GM21360 (cell line): ENCODE measurements around the gene SLC13A2.

ENCODE experiments used
- ATAC-seq: cut with Tn5 transposase; IDR thresholded peaks from one replicate; pipeline ENCODE4 v1.9.1; 2021; ENCODE audit warnings: mild to moderate bottlenecking, moderate library complexity; ENCODE audit not compliant: unreplicated experiment

The SLC13A2 gene

DNA sequence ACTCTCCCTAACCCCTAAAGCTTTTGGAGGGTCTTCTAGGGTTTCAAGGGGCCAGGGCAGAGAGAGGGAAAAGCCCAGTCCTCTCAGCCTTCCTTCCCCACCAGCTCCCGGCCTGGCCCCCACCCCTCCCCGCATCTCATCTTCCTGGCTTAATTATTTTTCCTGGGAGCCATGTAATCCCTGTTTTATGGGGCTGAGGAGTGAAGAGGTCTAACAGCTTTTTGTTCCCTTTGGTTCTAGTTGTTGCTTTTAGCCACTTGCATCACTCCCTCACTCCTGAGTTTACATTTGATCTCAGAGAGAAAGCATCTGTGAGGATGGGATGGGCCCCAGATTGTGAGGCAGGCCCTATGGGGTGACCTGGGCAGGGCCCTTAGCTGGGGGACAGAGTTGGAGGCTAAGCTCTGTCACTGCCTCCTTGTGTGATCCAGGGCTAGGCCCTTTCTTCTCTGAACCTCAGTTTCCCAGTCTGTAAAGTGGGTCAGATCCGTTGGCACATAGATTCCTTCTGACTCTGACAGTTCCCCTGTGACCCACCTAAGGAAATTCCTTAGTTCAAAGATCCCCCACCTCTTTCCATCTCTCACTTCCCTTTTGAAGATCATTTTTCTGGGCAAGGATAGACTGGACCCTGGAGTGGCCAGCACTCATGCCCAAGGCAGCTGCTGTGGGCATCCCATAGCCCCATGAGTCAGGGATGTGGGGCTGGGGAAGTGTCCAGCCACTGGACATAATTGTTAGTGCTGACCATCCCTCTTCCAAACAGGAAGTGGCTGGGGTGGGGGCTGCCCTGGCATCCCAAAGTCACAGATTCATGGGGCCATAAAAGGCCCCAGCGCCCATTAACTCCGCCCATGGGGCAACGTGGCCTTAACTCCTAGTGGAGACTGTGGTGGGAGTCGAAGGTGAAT is 58.9 kb downstream of the SLC13A2 start:
- ATAC-seq = no peak

DNA sequence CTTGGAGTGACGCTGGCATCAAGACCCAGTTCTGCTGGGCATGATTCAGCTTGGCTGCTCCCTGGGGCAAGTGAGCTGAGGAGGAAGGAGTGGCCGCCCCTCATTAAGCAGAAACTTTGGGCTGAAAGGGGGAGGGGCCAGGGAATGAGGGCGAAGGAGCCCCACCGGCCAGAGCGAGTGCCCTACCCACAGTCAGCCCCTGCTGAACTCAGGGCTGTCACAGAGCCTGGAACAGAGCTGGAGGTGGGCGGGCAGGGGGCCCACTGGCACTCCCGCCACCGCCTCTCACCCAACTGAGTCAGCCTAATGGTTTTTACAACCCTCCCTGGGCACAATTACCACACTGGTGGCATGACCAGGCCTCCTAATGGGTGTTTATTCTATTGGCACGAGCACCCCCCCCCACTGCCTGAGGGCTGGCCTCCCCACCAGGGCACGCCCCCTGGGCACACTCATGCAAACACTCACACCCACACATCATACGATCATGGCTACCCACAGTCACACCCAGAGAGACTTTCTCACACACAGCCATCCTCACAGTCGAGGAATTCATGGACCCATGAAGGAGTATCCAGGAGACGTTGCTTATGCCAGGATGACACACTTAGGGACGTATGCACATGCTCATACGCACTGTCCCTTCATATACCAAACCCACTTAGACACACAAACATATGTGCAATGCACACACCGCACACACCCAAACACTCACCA is 59.8 kb downstream of the SLC13A2 start:
- ATAC-seq = no peak

DNA sequence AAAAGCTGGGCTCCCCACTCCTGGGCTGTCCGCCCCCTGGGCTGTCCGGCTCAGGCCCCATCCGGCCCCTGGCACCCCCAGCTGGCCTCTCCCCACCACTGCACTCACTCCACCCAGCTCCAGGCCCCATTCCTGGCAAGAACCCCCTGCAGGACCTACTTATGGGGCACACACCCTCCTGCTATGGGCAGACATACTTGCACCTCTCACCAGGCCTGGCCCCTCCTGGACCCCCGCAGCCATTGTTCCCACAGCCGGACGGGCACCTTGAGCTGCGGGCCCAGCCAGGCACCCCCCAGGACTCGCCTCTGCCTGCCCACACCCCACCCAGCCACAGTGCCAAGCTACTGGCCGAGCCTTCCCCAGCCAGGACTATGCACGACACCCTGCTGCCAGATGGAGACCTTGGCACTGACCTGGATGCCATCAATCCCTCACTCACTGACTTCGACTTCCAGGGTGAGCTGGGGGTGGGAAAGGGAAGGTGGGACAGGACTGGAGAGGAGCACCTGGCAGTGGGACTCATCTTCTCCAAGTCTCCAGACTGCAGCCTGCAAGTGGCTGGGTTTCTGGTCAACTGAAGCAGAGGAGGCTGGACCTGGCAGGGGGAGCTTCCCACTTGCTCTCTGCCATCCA is 61.4 kb downstream of the SLC13A2 start:
- no peak for ATAC-seq

DNA sequence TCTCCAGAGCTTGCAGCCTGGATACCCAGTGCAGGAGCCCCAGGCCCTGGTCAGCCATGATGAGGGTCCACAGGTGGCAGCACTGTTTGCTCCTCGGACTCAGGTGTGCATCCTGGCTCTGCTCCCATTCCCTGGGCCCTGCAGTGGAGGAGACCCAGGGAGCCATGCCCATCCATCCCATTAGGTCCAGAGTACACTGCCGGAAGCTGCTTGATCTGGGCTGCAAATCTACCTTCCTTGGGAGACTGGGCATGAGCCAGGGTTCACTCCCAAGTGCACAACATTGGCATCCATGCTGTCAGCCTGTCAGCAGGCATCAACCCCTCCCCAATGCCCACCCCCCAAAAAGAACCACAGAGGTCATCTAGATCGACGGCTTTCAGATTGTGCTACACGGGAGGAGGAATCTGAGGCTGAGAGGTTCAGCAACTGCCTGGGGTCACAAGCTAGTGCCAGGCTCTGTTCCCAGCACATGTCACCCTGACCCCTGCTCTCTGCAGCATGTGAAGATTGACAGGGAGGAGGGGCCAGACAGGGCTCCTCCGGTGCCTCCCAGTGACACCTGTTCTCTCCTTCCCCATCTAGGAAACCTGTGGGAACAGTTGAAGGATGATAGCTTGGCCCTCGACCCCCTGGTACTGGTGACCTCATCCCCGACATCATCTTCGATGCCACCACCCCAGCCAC is 63.2 kb downstream of the SLC13A2 start:
- no peak for ATAC-seq

DNA sequence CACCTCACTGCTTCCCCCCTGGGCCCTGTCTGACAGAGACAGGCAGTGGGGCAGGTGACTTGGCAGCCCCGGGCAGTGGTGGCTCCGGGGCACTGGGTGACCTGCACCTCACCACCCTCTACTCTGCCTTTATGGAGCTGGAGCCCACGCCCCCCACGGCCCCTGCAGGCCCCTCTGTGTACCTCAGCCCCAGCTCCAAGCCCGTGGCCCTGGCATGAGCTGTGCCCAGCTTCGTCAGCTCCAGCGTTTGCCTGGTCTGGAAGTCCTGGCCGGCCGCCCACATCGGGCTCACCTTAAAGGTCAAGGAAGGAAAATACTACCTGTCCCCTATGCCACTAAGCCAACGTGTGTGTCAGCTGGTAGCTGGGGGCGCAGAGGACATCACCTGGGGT is 63.8 kb downstream of the SLC13A2 start:
- no peak for ATAC-seq

DNA sequence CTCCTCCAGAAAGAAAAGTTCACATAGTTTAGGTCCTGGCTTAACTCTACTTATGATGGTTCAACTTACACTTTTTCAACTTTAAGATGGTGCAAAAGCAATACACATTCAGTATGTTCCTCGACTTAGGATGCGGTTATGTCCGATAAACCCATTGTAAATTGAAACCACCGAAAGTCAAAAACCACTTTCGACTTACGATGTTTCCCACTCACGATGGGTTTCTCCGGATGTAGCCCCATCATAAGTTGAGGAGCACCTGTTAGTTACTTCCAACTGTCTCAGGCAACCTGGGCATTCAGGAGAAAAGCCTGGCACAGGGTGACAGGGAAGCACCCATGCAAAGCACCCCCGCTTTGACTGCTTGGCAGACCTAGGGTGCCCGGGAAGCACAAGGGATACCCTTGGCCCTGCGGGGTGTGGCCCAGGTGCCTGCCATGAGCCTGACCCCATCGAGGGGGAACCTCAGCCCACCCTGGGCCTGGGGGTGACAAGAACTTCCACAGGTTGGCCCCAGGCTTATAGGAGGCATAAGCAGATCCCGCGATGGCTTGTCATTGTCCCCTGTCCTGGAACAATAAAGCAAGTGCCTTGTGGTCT is 65.0 kb downstream of the SLC13A2 start:
- no peak for ATAC-seq

DNA sequence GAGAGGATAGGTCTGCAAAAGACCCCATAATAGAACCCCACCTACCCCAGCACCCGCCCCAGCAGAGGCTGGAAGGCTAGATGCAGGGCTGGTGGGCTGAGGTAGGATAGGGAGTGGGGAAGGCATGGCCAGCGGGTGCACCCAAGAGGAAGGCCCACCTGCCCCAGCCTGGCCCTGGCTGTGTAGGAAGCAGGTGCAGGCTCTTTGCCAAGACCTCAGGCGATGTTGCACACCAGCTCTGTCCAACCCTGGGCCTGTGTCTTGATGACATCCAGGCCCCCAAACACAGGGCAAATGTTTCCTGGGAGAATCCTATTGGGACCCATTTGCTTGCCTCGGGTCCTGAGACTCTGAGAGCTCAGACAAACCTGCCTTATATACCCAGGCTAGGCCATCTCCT is 66.8 kb downstream of the SLC13A2 start:
- ATAC-seq = no peak

DNA sequence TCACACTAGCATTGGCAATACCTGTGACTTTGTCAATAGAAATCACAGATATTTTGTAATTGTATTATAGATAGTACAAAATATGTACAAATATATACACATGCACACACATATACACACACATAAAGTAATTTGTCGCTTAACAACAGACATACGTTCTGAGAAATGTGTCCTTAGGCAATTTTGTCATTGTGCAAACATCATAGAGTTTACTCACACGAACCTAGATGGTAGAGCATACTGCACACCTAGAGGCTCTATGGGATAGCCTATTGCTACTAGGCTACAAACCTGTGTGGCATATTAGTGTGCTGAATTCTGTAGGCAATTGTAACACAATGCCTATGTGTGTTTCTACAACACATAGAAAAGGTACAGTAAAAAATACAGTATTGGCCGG is 68.0 kb downstream of the SLC13A2 start:
- no peak for ATAC-seq

DNA sequence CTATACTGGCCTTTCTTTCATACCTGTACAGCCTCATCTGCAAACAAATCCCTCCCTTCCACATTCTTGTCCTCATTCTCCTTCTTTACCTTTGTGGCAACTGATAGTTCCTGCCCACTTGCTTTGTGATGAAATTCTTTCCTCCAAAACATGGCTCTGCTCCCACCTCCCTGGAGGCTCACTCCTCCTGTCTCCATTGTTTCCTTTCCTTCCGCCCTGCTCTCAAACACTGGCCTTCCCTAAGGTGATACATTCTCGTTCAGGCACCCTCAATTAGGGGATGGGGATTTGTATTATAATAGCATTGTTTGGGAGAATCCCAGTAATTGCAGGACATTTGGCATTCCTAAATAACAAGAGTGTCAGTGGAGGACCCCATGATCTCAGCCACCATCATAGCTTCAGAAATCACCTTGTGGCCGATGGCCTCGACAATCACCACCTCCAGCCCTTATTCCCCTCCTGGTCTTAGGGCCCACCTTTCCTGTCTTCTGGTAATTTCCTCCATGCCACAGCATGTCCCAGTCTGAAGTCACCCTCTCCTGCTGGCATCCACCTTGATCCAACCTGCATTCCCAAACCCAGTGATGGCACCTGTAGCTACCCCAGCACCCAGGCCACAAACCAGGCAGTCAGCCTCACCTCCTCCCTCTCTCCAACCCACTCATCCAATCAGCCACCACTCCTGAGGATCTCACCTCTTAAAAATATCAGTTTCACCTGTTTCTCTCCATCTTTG is 71.1 kb downstream of the SLC13A2 start:
- no peak for ATAC-seq

DNA sequence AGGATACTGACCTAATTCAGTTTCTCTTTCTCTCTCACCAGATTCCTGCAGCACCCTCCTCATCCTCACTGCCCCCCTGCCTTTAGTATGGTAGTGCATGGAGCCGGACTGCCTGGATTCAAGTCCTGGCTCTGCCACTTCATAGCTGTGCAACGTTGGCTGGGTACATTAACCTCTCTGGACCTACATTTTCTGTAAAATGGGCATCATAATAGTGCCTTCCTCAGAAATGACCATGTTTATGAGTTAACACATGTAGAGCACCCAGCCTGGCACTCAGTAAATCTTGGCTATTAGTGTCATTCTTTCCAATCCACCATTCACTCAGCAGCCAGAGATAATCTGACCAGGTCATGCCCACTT is 71.7 kb downstream of the SLC13A2 start:
- no peak for ATAC-seq

DNA sequence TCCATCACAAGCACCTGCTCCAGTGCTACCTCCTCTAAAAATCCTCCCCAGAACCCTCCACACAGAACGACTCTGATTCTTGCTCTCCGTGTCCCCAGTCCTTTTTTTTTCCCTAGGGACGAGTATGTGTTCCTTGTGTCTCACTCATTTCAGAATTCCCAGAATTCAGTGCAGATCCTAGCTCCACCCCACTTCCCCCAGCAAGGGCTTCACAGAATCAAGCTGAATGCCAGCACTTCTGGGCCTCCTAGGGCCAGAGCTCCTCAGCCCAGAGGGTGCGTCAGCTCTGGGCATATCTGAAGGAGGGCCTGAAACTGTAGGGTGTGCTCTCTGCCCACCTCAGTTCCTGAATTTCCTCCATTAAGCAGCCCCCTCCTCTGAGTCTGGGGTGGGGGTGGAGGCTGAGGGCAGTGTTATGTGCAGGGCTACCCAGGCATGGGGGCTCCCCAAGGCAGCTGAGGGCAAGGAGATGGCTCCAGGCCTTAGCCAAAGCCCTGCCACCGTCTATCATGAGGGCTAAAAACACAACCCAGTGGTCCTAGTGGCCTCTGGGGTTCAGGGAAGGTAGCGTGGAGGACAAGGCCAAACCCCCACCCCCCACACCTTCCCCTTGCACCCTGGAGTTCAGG is 72.5 kb downstream of the SLC13A2 start:
- no peak for ATAC-seq

DNA sequence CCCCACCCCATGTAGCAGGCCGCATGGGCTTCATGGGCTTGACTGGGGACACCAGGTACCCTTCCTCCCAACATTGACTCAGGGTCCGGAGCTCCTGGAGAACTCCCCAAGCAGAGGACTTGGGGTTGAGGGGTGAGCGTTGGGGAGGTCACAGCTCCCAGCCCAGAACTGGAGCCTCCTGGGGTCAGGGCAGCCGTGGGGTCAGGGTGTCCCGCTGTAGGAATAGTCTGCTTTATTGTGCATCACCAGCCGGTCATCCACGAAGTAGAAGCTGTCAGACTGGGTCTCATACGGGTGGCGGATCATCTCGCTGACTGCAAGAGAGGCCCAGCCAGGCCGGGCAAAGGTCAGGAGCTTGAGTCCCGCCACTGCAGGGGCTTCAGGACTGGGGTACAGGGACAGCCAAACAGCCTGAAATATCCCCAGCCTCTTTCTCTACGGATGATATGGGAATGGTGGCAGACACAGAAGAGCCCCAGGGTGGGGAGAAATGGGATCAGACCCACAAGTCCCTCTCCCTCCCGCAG is 73.7 kb downstream of the SLC13A2 start:
- no peak for ATAC-seq
